HG02588 (cell line): ENCODE measurements around the gene ABTB1.
A peak's percentile ranks its signal among the peaks of the same experiment; 100 is the strongest.

Experiments
- ATAC-seq: cut with Tn5 transposase; IDR thresholded peaks from one replicate; pipeline ENCODE4 v1.9.1; 2021; ENCODE audit warnings: mild to moderate bottlenecking, moderate library complexity; ENCODE audit not compliant: unreplicated experiment

The ABTB1 gene

GRCh38 chr3:127672429-127673190 is at the start of gene ABTB1:
TSS of gene ABTB1 (plus strand) at chr3:127672952. CDS start at chr3:127673026, 74 bp downstream.
- ATAC-seq = peak; percentile 73

GRCh38 chr3:127624063-127624462 is 48.7 kb upstream of the ABTB1 start:
- no peak for ATAC-seq

- ATAC-seq = no peak
Observed at GRCh38 chr3:127625821-127626220, 46.9 kb upstream of the ABTB1 start.

- no peak for ATAC-seq
Observed at GRCh38 chr3:127628426-127628787, 44.3 kb upstream of the ABTB1 start.

- ATAC-seq = peak; percentile 66
Observed at GRCh38 chr3:127628788-127629466, 43.8 kb upstream of the ABTB1 start, which contains the start of gene PODXL2. TSS of gene PODXL2 (plus strand) at chr3:127629185. CDS start at chr3:127629220, 35 bp downstream.

- peak; percentile 21 for ATAC-seq
Observed at GRCh38 chr3:127629467-127630403, 43.0 kb upstream of the ABTB1 start.

GRCh38 chr3:127630811-127631714 is 41.7 kb upstream of the ABTB1 start:
- ATAC-seq = no peak

GRCh38 chr3:127632035-127632820 is 40.5 kb upstream of the ABTB1 start:
- ATAC-seq = no peak

- ATAC-seq = no peak
Observed at GRCh38 chr3:127634653-127635052, 38.1 kb upstream of the ABTB1 start.

GRCh38 chr3:127637546-127637945 is 35.2 kb upstream of the ABTB1 start:
- no peak for ATAC-seq

GRCh38 chr3:127637971-127638370 is 34.8 kb upstream of the ABTB1 start:
- no peak for ATAC-seq

- no peak for ATAC-seq
Observed at GRCh38 chr3:127639173-127640041, 33.3 kb upstream of the ABTB1 start.

- ATAC-seq = no peak
Observed at GRCh38 chr3:127640042-127640355, 32.8 kb upstream of the ABTB1 start.

GRCh38 chr3:127644641-127645370 is 27.9 kb upstream of the ABTB1 start:
- ATAC-seq = no peak

GRCh38 chr3:127645371-127646015 is 27.3 kb upstream of the ABTB1 start:
- no peak for ATAC-seq

GRCh38 chr3:127646501-127647046 is 26.2 kb upstream of the ABTB1 start:
- ATAC-seq = no peak

GRCh38 chr3:127647166-127647844 is 25.4 kb upstream of the ABTB1 start:
- ATAC-seq = no peak
